ENCODE results near the gene PNPLA3. TPM values are rescaled to one million over a fixed set of nuclear protein-coding genes. Genes with fewer than 3 reads are reported as not detected.
A peak's percentile ranks its signal among the peaks of the same experiment; 100 is the strongest.

PNPLA3 gene
- total RNA-seq, 1 donor from 2014 or later = 1.6 TPM

DNA sequence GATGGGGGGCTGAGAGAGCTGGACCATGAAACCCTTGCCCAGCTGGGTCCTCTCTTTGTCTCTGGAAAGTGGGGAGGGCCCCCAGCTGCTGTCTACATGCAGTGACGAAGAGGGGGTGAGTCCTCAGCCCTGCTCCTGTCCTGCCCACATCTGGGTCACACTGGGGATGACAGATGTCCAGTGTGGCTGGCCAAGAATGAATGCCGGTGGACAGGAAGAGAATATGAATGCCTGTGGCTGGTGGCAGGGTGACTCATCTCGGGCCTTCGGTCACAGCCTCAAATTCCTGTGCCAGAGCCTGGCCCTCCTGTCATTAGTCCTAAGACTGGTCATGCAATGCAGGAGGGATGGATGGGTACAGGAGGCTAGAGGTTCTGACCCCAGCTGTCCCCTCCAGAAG, 2.2 kb upstream of the PNPLA3 start:
- no peak overlapping the region for H3K27ac Mint-ChIP-seq
- H3K4me3 Mint-ChIP-seq = no peak overlapping the region
- DNase-seq (ENCODE audit: low spot score) = no peak
- no peaks in the 10 kb centered on the region for H3K9me3 Mint-ChIP-seq
- H3K4me1 Mint-ChIP-seq (ENCODE audit: low read depth) = peaks cover 6% of the 10 kb centered on the region
- no peaks in the 10 kb centered on the region for H3K36me3 Mint-ChIP-seq (ENCODE audit: low read depth)
- peaks cover 18% of the 10 kb centered on the region for H3K27me3 Mint-ChIP-seq (ENCODE audit: insufficient read depth)
- intact Hi-C loops (cut with micrococcal nuclease) = no loop called here

DNA sequence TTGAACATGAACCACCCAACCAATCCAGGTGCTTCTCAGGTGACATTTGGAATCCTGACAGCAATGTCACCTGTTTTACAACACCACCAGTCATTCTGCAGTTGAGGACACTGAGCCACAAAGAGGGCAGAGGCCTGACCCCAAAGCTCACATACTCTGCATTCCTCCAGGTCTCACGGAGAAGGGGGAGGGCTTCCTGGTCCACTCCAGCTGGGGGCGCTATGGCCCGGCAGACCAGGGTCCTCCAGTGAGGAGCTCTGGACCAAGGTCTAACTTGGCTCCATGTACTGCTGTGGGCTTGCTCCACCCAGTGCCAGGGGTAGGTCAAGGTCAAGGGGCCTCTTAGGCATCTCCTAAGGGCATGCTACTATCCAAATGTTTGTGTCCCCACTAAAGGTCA, 1.5 kb upstream of the PNPLA3 start:
- H3K4me1 Mint-ChIP-seq (ENCODE audit: low read depth) = peaks cover 6% of the 10 kb centered on the region
- H3K27ac Mint-ChIP-seq = no peak overlapping the region
- intact Hi-C loops (cut with micrococcal nuclease) = no loop called here
- no peaks in the 10 kb centered on the region for H3K9me3 Mint-ChIP-seq
- H3K4me3 Mint-ChIP-seq = no peak overlapping the region
- peaks cover 21% of the 10 kb centered on the region for H3K27me3 Mint-ChIP-seq (ENCODE audit: insufficient read depth)
- H3K36me3 Mint-ChIP-seq (ENCODE audit: low read depth) = no peaks in the 10 kb centered on the region
- no peak for DNase-seq (ENCODE audit: low spot score)

DNA sequence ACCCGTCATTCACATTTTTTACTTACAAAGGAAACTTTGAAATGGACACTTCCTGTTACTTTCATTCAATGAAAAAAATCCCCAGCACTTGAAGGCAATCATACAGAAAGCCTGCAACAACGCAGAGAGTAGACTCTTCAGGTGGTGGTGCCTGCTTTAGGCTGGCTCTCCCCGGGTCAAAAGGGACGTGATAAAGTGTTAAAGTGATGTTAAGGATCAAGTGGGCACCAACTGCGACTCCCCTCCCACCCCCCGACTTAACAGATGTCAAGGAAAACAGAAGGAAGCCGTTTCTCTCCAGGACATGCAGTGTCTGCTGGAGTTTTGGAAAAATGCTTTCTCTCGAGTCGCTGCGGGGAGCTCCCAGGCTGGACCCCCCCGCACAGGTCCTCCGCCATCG, 414 bp upstream of the PNPLA3 start:
- H3K36me3 Mint-ChIP-seq (ENCODE audit: low read depth) = no peaks in the 10 kb centered on the region
- peak overlapping the region; percentile 85 for H3K27ac Mint-ChIP-seq
- intact Hi-C loops (cut with micrococcal nuclease) = loop anchor here (1.0 kb wide), 2 partner anchors 32 to 111 kb away; partner anchors contain the start of genes EFCAB6 and SAMM50

DNA sequence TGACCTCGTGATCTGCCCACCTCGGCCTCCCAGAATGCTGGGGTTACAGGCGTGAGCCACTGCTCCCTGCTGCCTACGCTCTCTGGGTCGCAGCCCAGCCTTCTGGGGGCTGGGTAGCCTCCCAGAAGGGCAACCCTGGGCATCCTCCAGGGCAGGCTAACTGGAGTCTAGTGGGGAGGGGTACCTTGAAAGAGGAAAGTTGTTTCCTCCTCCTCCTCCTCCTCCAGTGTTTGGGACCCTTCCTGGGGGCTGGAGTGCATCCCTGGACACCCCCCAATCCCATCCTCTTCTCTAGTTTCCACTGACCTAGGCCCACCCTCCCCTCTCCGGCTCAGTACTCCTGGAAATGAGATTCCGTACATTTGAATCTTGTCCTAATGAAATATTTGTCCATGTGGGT, 1.3 kb downstream of the PNPLA3 start:
- Mint-ChIP-seq H3K9me3 (no peaks in the 10 kb centered on the region), H3K36me3 (ENCODE audit: low read depth) (no peaks in the 10 kb centered on the region), H3K27ac (no peak overlapping the region), H3K27me3 (ENCODE audit: insufficient read depth) (peaks cover 13% of the 10 kb centered on the region), H3K4me3 (peak overlapping the region; percentile 73), H3K4me1 (ENCODE audit: low read depth) (peaks cover 6% of the 10 kb centered on the region)
- no peak for DNase-seq (ENCODE audit: low spot score)
- intact Hi-C loops (cut with micrococcal nuclease) = no loop called here

More for the DNA sequence above, 414 bp upstream of the PNPLA3 start:
- H3K9me3 Mint-ChIP-seq = no peaks in the 10 kb centered on the region
- peaks cover 19% of the 10 kb centered on the region for H3K27me3 Mint-ChIP-seq (ENCODE audit: insufficient read depth)
- H3K4me3 Mint-ChIP-seq = peak overlapping the region; percentile 85
- DNase-seq (ENCODE audit: low spot score) = no peak
- H3K4me1 Mint-ChIP-seq (ENCODE audit: low read depth) = peaks cover 6% of the 10 kb centered on the region

DNA sequence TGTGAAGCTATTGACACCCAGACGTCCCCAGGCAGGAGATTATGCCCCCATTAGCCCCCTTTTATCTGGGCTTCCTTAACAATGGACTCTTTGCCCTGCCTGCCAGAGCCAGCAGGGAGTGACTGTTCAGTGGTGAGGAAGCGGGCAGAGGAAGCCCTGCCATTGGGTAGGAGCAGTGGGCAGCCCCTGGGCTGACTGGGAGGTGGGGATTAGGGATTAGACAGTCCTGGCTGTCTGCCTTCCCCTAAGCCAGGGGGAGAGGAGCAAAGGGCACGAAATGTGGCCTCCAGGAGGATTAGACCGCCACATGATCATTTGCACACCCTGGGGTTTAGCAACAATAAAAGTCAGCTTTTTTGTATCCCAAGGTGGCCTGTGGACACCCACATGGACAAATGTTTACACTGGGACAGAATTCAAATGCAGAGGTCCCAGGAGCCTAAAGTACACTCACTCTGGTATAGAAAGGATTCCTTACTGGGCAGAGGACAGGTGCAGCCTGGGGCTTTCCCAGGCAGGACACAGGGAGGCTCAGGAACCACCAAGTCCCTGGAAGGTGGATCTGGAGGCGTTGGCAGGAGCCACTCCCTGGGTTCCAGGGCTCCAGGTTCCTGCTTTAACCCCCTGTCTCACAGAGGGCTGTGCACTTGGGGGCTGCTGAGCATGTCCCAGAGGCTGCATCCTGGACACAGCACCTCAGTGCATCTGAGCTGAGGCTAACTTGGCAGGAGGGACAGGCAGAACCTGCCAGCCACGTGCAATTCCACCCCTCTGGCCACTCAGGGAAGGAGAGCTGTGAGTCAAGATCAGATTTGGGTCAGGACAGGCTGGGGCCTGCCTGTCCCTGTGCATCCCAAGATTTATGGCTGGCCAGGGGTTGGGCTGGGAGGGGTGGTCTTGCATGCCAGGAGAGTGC, 2.1 kb downstream of the PNPLA3 start:
- Mint-ChIP-seq H3K36me3 (ENCODE audit: low read depth) (no peaks in the 10 kb centered on the region), H3K4me1 (ENCODE audit: low read depth) (peaks cover 6% of the 10 kb centered on the region), H3K9me3 (no peaks in the 10 kb centered on the region), H3K4me3 (peak overlapping the region; percentile 73), H3K27ac (no peak overlapping the region), H3K27me3 (ENCODE audit: insufficient read depth) (peaks cover 13% of the 10 kb centered on the region)
- no peak for DNase-seq (ENCODE audit: low spot score)
- intact Hi-C loops (cut with micrococcal nuclease) = no loop called here

DNA sequence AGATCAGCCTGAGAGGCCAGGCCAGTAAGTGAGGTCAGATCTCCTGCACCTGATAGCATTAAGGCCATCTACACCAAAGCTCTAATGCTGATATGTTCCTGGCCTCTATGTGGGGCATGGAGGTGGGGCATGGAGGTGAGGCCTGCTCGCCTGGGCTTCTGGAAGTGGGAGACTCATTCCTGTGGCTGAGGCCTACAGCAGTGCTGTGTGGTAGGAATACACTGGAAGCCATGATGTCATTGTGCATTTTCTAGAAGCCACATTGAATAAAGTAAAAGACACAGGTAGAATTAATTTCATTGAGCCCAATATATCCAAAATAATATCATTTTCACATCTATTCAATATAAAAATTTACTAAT, 2.7 kb downstream of the PNPLA3 start:
- H3K36me3 Mint-ChIP-seq (ENCODE audit: low read depth) = no peaks in the 10 kb centered on the region
- peaks cover 13% of the 10 kb centered on the region for H3K27me3 Mint-ChIP-seq (ENCODE audit: insufficient read depth)
- DNase-seq (ENCODE audit: low spot score) = no peak
- H3K9me3 Mint-ChIP-seq = no peaks in the 10 kb centered on the region
- H3K27ac Mint-ChIP-seq = no peak overlapping the region
- no peak overlapping the region for H3K4me3 Mint-ChIP-seq
- peaks cover 6% of the 10 kb centered on the region for H3K4me1 Mint-ChIP-seq (ENCODE audit: low read depth)
- intact Hi-C loops (cut with micrococcal nuclease) = no loop called here

DNA sequence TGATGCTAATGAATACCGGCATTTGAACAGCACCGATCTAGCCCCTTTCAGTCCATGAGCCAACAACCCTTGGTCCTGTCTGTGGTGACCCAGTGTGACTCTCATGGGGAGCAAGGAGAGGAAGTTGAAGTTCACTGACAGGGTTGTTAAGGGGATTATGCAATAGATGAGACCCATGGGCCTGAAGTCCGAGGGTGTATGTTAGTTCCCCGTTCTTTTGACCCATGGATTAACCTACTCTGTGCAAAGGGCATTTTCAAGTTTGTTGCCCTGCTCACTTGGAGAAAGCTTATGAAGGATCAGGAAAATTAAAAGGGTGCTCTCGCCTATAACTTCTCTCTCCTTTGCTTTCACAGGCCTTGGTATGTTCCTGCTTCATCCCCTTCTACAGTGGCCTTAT, 4.9 kb downstream of the PNPLA3 start:
- intact Hi-C loops (cut with micrococcal nuclease) = no loop called here
- no peak overlapping the region for H3K27ac Mint-ChIP-seq
- DNase-seq (ENCODE audit: low spot score) = no peak
- H3K27me3 Mint-ChIP-seq (ENCODE audit: insufficient read depth) = peaks cover 10% of the 10 kb centered on the region
- H3K4me1 Mint-ChIP-seq (ENCODE audit: low read depth) = no peaks in the 10 kb centered on the region
- no peaks in the 10 kb centered on the region for H3K9me3 Mint-ChIP-seq
- H3K4me3 Mint-ChIP-seq = no peak overlapping the region
- H3K36me3 Mint-ChIP-seq (ENCODE audit: low read depth) = no peaks in the 10 kb centered on the region

DNA sequence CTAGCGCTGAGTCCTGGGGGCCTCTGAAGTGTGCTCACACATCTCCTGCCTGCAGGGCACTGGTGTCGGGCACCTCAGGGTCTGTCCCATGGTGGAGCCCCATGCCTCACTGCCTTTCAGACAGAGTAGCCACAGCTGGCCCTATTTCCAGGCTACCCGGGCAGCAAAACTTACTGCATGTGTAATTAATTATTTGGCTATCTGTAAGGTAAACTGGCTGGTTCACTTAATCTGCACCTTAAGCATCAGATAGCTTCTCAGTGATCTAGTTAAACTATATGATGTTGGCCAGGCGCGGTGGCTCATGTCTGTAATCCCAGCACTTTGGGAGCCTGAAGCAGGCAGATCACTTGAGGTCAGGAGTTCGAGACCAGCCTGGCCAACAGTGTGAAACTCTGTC, 5.3 kb downstream of the PNPLA3 start:
- intact Hi-C loops (cut with micrococcal nuclease) = no loop called here
- no peak for DNase-seq (ENCODE audit: low spot score)
- H3K27me3 Mint-ChIP-seq (ENCODE audit: insufficient read depth) = peaks cover 10% of the 10 kb centered on the region
- no peaks in the 10 kb centered on the region for H3K9me3 Mint-ChIP-seq
- no peaks in the 10 kb centered on the region for H3K36me3 Mint-ChIP-seq (ENCODE audit: low read depth)
- H3K4me1 Mint-ChIP-seq (ENCODE audit: low read depth) = no peaks in the 10 kb centered on the region
- H3K27ac Mint-ChIP-seq = no peak overlapping the region
- H3K4me3 Mint-ChIP-seq = no peak overlapping the region

DNA sequence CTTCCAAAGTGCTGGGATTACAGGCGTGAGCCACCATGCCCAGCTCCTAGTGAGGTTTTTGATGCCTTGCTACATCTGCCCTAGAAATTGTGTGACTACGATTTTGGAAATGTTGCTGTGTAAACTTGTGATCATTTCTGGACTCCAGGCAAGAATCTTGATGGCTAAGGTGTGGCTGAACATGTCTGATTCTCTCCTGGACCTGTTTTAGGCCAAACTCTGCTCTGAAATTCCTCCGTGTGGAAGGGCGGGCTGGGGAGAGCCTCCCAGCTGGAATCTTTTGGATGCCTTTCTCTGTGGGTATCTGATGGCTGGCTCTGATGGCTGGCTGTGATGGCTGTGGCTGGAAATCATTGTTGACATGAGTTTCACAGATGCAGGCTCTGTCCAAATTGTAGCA, 8.2 kb downstream of the PNPLA3 start:
- H3K27me3 Mint-ChIP-seq (ENCODE audit: insufficient read depth) = peaks cover 2% of the 10 kb centered on the region
- H3K4me1 Mint-ChIP-seq (ENCODE audit: low read depth) = no peaks in the 10 kb centered on the region
- no peak overlapping the region for H3K4me3 Mint-ChIP-seq
- intact Hi-C loops (cut with micrococcal nuclease) = no loop called here
- no peak overlapping the region for H3K27ac Mint-ChIP-seq
- no peak for DNase-seq (ENCODE audit: low spot score)
- no peaks in the 10 kb centered on the region for H3K9me3 Mint-ChIP-seq
- H3K36me3 Mint-ChIP-seq (ENCODE audit: low read depth) = no peaks in the 10 kb centered on the region

DNA sequence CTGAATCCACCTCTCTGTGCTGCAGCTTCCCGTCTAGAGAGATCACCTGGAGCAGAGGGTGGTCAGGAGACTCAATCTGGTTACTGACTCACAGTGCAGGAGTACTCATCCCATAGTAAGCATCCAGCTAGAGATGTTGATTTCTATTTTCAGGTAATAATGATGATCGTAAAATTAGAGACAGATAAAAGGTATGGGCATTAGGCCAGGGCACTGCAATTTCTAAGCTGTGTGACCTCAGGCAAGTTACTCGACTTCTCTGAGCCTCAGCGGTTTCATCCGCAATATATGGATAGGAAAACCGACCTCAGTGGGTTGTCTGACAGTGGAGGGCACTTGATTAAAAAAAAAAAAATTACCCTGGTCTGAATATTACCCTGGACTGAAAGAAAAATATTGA, 17.8 kb downstream of the PNPLA3 start:
- Mint-ChIP-seq H3K27me3 (ENCODE audit: insufficient read depth) (peaks cover 4% of the 10 kb centered on the region), H3K27ac (no peak overlapping the region), H3K36me3 (ENCODE audit: low read depth) (no peaks in the 10 kb centered on the region), H3K9me3 (no peaks in the 10 kb centered on the region), H3K4me1 (ENCODE audit: low read depth) (no peaks in the 10 kb centered on the region), H3K4me3 (no peak overlapping the region)
- no peak for DNase-seq (ENCODE audit: low spot score)
- intact Hi-C loops (cut with micrococcal nuclease) = no loop called here

DNA sequence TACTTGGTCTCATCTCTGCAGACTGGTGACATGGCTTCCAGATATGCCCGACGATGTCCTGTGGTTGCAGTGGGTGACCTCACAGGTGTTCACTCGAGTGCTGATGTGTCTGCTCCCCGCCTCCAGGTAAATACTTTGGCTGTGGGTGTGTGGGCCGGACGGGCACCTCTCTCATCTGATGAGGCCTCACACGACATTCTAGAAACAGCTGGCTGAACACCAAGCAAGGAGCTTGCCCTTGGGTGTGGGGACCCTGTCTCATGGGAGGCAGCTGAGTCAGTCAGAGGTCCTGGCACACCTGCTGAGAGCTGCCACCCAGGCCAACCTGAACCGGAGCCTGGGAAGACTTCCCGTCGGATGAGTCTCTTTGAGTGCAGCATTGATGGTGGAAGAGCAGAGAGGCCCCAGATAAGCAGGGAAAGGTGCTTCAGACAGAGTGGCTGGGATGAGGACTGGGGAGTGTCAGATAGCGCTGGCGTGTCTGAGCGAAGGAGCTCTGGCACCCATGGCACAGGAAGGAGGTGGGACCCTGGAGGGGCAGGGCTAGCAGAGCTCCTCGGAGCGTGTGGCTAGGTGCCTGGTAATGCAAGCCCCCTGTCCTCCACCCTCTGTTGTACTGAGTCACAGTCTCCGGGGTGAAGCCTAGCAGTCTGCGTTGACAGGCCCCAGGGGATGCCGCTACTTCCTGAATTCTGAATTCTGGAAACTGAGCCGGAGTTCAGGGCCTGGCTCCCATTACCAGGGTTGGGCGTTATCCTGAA, 21.2 kb downstream of the PNPLA3 start:
- no peak overlapping the region for H3K27ac Mint-ChIP-seq
- no peak overlapping the region for H3K4me3 Mint-ChIP-seq
- peaks cover 3% of the 10 kb centered on the region for H3K27me3 Mint-ChIP-seq (ENCODE audit: insufficient read depth)
- no peak for DNase-seq (ENCODE audit: low spot score)
- no peaks in the 10 kb centered on the region for H3K36me3 Mint-ChIP-seq (ENCODE audit: low read depth)
- H3K4me1 Mint-ChIP-seq (ENCODE audit: low read depth) = no peaks in the 10 kb centered on the region
- intact Hi-C loops (cut with micrococcal nuclease) = no loop called here
- no peaks in the 10 kb centered on the region for H3K9me3 Mint-ChIP-seq

DNA sequence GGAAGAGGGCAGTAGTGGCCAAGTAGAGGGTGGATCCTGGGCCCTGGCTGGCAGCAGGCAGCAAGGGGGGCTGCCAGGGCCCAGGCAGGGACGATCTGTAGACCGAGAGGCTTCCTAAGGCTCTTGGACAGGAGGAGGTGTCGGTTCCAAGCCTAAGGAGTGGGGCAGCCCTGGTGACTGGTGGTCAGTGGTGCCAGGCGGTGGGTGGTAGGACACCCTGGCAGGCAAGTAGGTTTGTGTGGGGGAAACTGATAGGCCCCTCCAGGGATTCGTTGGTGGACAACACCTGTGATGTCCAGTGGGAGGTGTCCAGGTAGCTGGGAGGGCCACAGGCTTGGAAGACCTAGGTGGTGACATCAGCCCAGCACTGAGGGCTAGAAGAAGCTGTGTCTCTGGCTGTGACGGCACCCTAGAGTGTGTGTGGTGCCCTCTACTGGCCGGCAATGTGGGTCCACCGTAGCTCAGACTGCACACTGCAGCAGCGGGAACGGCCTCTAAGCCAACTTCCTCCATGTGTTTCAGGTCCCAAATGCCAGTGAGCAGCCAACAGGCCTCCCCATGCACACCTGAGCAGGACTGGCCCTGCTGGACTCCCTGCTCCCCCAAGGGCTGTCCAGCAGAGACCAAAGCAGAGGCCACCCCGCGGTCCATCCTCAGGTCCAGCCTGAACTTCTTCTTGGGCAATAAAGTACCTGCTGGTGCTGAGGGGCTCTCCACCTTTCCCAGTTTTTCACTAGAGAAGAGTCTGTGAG, 22.2 kb downstream of the PNPLA3 start:
- intact Hi-C loops (cut with micrococcal nuclease) = loop anchor here (1.0 kb wide), 1 partner anchor 63 kb away; no protein-coding TSS in a partner anchor
- Mint-ChIP-seq H3K4me1 (ENCODE audit: low read depth) (no peaks in the 10 kb centered on the region), H3K4me3 (no peak overlapping the region), H3K36me3 (ENCODE audit: low read depth) (no peaks in the 10 kb centered on the region), H3K27me3 (ENCODE audit: insufficient read depth) (peaks cover 3% of the 10 kb centered on the region), H3K27ac (no peak overlapping the region), H3K9me3 (no peaks in the 10 kb centered on the region)
- DNase-seq (ENCODE audit: low spot score) = peak; percentile 61

DNA sequence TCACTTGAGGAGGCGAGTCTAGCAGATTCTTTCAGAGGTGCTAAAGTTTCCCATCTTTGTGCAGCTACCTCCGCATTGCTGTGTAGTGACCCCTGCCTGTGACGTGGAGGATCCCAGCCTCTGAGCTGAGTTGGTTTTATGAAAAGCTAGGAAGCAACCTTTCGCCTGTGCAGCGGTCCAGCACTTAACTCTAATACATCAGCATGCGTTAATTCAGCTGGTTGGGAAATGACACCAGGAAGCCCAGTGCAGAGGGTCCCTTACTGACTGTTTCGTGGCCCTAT, 22.7 kb downstream of the PNPLA3 start:
- no peak overlapping the region for H3K27ac Mint-ChIP-seq
- intact Hi-C loops (cut with micrococcal nuclease) = loop anchor here (1.0 kb wide), 1 partner anchor 63 kb away; no protein-coding TSS in a partner anchor
- peaks cover 3% of the 10 kb centered on the region for H3K27me3 Mint-ChIP-seq (ENCODE audit: insufficient read depth)
- H3K4me3 Mint-ChIP-seq = no peak overlapping the region
- DNase-seq (ENCODE audit: low spot score) = no peak
- no peaks in the 10 kb centered on the region for H3K36me3 Mint-ChIP-seq (ENCODE audit: low read depth)
- no peaks in the 10 kb centered on the region for H3K9me3 Mint-ChIP-seq
- no peaks in the 10 kb centered on the region for H3K4me1 Mint-ChIP-seq (ENCODE audit: low read depth)
